PC-3 (cell line): ENCODE results near the gene NDUFS2. TPM values are rescaled to one million over a fixed set of nuclear protein-coding genes. Genes with fewer than 3 reads are reported as not detected.

Experiments
- ATAC-seq: fragments of 200-7000 bp; cut with Tn5 transposase; 2 replicates; pipeline ENCODE4 v1.9.1; 2020; ENCODE audit warnings: mild to moderate bottlenecking, moderate library complexity
- BruUV-seq: library from RNA; stranded (reverse); fragments of 400-500 nt; replicated peaks from 2 replicates; lab custom pipeline; 2021; lab: Mats Ljungman, UMichigan
- CTCF ChIA-PET: fragments of 300-600 bp; sonication (Branson Sonifier 250); formaldehyde crosslinking; loops from one replicate; lab custom pipeline; 2022; ENCODE audit warnings: antibody characterized with exemption; lab: Charles Lee
- POLR2A ChIA-PET: fragments of 300-600 bp; sonication (Branson Sonifier 250); formaldehyde crosslinking; loops from one replicate; lab custom pipeline; 2022; ENCODE audit warnings: antibody characterized with exemption; ENCODE audit not compliant: unreplicated experiment; lab: Charles Lee
- DNase-seq: peaks from one replicate; pipeline ENCODE4 v3.0.0-alpha.2; 2015
- H2AFZ ChIP-seq: fragments of 300-600 bp; sonication (generic); 2 replicates; pipeline ENCODE4 v1.6.0; 2016; ENCODE audit warnings: antibody characterized with exemption, low read length
- H3F3A ChIP-seq: fragments of 300-600 bp; sonication (generic); one replicate; pipeline ENCODE4 v1.6.0; 2017; ENCODE audit warnings: antibody characterized with exemption, low read length, control low read depth, mild to moderate bottlenecking; ENCODE audit not compliant: unreplicated experiment
- H3K27ac ChIP-seq: fragments of 300-600 bp; sonication (generic); 2 replicates; pipeline ENCODE4 v1.5.1; 2016; ENCODE audit warnings: mild to moderate bottlenecking, low read length
- H3K27me3 ChIP-seq: fragments of 300-600 bp; sonication (generic); 2 replicates; pipeline ENCODE4 v1.6.1; 2016; ENCODE audit warnings: low read length, mixed read lengths
- H3K36me3 ChIP-seq: fragments of 300-600 bp; sonication (generic); 2 replicates; pipeline ENCODE4 v1.6.1; 2016; ENCODE audit warnings: low read depth, mixed run types, low read length, mixed read lengths
- H3K4me1 ChIP-seq: fragments of 300-600 bp; sonication (generic); 2 replicates; pipeline ENCODE4 v1.5.1; 2016; ENCODE audit warnings: low read length; ENCODE audit not compliant: insufficient read depth
- H3K4me2 ChIP-seq: fragments of 300-600 bp; sonication (generic); 2 replicates; pipeline ENCODE4 v1.6.0; 2016; ENCODE audit warnings: low read length
- H3K4me3 ChIP-seq: fragments of 300-600 bp; sonication (generic); 2 replicates; pipeline ENCODE4 v1.5.1; 2016; ENCODE audit warnings: mild to moderate bottlenecking, low read length, mixed read lengths
- H3K79me2 ChIP-seq: fragments of 300-600 bp; sonication (generic); 2 replicates; pipeline ENCODE4 v1.6.1; 2017; ENCODE audit warnings: low read length, mixed read lengths
- H3K9ac ChIP-seq: fragments of 300-600 bp; sonication (generic); 2 replicates; pipeline ENCODE4 v1.6.0; 2016; ENCODE audit warnings: mild to moderate bottlenecking, low read length
- H3K9me2 ChIP-seq: fragments of 300-600 bp; sonication (generic); replicated peaks from 2 replicates; pipeline ENCODE4 v1.6.1; 2016; ENCODE audit warnings: mixed run types, low read length, mixed read lengths
- H3K9me3 ChIP-seq: fragments of 300-600 bp; sonication (generic); 2 replicates; pipeline ENCODE4 v1.6.1; 2016; ENCODE audit warnings: low read length, mixed read lengths
- H4K20me1 ChIP-seq: fragments of 300-600 bp; sonication (generic); 2 replicates; pipeline ENCODE4 v1.6.1; 2016; ENCODE audit warnings: low read length, mixed read lengths
- EZH2 ChIP-seq: fragments of 300-600 bp; sonication (generic); IDR thresholded peaks from one replicate; pipeline ENCODE4 v1.6.1; 2017; ENCODE audit warnings: antibody characterized with exemption, mild to moderate bottlenecking, low read length; ENCODE audit not compliant: unreplicated experiment
- EZH2phosphoT487 ChIP-seq: fragments of 300-600 bp; sonication (generic); IDR thresholded peaks from 2 replicates; pipeline ENCODE4 v1.6.1; 2018; ENCODE audit warnings: mild to moderate bottlenecking, antibody characterized with exemption, low read length, borderline replicate concordance
- intact Hi-C: fragments of 100-400 bp; cut with micrococcal nuclease; formaldehyde crosslinking; loops from 2 replicates; pipeline ENCODE4 v1.9.0; 2023
- total RNA-seq: library from RNA; depleted of rRNA; stranded (reverse); fragments of >200 nt; gene quantifications from 2 replicates; pipeline ENCODE4 v1.2.3, GENCODE V29; 2014
- TF ChIP-seq, protein P1 (sequence below): fragments of 300-600 bp; sonication (generic); conservative IDR thresholded peaks from 2 replicates; pipeline ENCODE4 v1.5.1; 2017; ENCODE audit warnings: antibody characterized with exemption, low read depth, mild to moderate bottlenecking, low read length

NDUFS2 gene
- total RNA-seq, 1 experiment from 2014 or later, result 168 TPM

DNA sequence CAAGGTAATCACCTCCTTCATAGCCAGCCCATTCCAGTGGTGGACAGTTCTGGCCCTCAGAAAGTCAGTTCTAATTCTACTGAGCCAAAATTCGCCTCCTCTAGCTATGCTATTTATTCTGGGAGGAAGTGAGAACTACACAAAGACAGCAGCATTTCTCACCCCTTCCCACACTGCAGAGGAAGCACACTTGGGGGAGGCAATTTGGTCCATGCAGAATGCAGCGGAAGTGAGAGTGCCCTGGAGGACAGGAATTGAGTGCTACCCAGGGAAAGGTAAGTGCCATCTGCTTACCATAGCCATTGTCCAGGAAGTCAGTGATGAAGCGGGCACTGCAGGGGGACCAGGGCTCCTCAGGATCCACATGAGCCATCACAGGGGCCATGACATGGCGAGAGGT lies 7.0 kb upstream of the NDUFS2 start:
- no peaks in the 10 kb centered on the region for H3K79me2 ChIP-seq
- no peak overlapping the region for H2AFZ ChIP-seq
- peaks cover 5% of the 10 kb centered on the region; the same call in 1 of the 2 replicates for H3K4me1 ChIP-seq
- no peak overlapping the region for H3K4me2 ChIP-seq
- H3K27ac ChIP-seq, result no peak overlapping the region
- DNase-seq (no peak), ATAC-seq (no peak)
- no peaks in the 10 kb centered on the region for H3K36me3 ChIP-seq
- intact Hi-C loops, result no loop called here
- H3K9me2 ChIP-seq, result no peaks in the 10 kb centered on the region
- POLR2A ChIA-PET, result no interaction called here
- H3F3A ChIP-seq, result no peaks in the 10 kb centered on the region
- no peak overlapping the region for H3K9ac ChIP-seq
- no peak overlapping the region for H3K4me3 ChIP-seq
- BruUV-seq, result no TSS peak
- CTCF ChIA-PET, result interaction anchor here (1.6 kb wide), 1 partner anchor 30 kb away, joined by 8 read pairs; the partner anchor contains the start of gene TOMM40L
- H3K27me3 ChIP-seq, result no peaks in the 10 kb centered on the region
- TF ChIP-seq EZH2, result no peak
- H3K9me3 ChIP-seq, result no peaks in the 10 kb centered on the region
- no peaks in the 10 kb centered on the region for H4K20me1 ChIP-seq

DNA sequence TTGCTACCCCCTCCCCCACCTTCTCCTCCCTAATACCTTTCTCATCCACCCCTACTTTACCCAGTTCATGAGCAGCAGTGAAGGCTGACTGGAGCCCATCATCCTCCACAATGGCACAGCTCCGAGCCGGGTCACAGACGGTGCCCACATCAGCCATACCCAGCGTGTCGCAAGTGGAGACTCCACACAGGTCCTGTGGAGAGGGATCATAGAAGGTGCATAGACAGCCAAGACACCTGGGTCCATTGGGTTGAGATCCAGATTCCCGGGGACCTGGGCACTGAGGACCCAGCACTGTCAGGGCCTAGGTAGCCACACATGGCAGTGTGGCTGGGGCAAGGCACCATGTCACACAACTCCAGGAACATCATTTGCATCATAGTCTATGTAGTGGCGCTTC lies 6.1 kb upstream of the NDUFS2 start:
- Histone ChIP-seq H3K9me2 (no peaks in the 10 kb centered on the region), H3K27ac (no peak overlapping the region), H3K79me2 (no peaks in the 10 kb centered on the region), H3K4me2 (no peak overlapping the region), H3K4me3 (no peak overlapping the region), H3K27me3 (no peaks in the 10 kb centered on the region), H4K20me1 (no peaks in the 10 kb centered on the region), H3K36me3 (no peaks in the 10 kb centered on the region), H3K9ac (no peak overlapping the region), H3F3A (no peaks in the 10 kb centered on the region), H3K4me1 (peaks cover 12% of the 10 kb centered on the region), H3K9me3 (no peaks in the 10 kb centered on the region), H2AFZ (no peak overlapping the region)
- POLR2A ChIA-PET, result no interaction called here
- CTCF ChIA-PET, result no interaction called here
- no peak for DNase-seq
- intact Hi-C loops, result no loop called here
- BruUV-seq, result no TSS peak
- no peak for TF ChIP-seq EZH2phosphoT487
- no peak for TF ChIP-seq EZH2
- TF ChIP-seq, protein P1, sequence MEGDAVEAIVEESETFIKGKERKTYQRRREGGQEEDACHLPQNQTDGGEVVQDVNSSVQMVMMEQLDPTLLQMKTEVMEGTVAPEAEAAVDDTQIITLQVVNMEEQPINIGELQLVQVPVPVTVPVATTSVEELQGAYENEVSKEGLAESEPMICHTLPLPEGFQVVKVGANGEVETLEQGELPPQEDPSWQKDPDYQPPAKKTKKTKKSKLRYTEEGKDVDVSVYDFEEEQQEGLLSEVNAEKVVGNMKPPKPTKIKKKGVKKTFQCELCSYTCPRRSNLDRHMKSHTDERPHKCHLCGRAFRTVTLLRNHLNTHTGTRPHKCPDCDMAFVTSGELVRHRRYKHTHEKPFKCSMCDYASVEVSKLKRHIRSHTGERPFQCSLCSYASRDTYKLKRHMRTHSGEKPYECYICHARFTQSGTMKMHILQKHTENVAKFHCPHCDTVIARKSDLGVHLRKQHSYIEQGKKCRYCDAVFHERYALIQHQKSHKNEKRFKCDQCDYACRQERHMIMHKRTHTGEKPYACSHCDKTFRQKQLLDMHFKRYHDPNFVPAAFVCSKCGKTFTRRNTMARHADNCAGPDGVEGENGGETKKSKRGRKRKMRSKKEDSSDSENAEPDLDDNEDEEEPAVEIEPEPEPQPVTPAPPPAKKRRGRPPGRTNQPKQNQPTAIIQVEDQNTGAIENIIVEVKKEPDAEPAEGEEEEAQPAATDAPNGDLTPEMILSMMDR, result no peak
- no peak for ATAC-seq

DNA sequence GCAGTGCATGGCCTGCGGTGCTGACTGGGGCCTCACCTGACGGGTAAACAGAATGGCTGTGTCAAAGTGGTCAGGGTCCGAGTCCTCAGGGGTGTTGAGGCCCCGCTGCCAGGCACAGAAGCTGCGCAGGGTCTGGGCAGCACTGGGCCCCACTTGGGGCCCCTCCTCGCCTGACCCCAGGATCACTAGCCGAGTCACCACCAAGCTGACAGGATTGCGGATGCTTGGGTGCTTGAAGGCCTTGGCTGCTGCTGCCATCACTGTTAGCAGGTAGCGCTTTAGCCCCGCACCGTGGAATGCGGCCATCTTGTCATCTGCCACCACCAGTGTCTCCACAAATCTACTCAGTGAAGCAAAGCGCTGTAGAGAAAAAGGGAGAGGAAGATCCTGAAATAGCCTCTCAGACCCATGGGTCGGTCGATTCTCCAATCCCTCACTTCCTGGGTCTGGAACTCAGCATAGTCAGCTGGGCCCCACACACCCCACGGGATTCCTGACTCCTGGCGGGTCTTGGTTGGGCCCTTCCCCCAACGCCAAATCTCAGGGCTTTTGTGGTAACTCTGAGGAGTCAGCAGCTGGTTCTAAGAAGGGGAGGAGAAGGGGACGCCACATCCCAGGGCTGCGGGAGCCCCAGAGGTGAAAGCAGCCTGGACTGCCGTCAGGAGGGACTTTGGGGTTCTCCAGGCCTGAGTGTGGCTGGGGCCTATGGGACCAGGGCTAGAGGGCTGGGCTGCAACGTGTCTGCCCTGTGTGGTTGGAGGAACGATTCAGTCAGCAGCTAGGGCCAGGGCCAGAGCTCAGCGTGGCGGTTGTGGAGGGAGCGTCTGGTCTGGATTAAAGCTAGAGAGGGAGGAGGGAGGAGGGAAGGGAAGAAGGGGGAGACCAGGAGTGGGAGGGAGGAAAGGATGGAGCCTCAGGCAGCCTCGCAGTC lies 5.4 kb upstream of the NDUFS2 start:
- Histone ChIP-seq H3K9me2 (no peaks in the 10 kb centered on the region), H3K27ac (no peak overlapping the region), H3K79me2 (no peaks in the 10 kb centered on the region), H3K9me3 (no peaks in the 10 kb centered on the region), H3K4me1 (peaks cover 19% of the 10 kb centered on the region), H3K4me2 (no peak overlapping the region), H3K27me3 (no peaks in the 10 kb centered on the region), H4K20me1 (no peaks in the 10 kb centered on the region), H3K9ac (no peak overlapping the region), H3F3A (no peaks in the 10 kb centered on the region), H2AFZ (no peak overlapping the region), H3K36me3 (no peaks in the 10 kb centered on the region), H3K4me3 (no peak overlapping the region)
- intact Hi-C loops, result no loop called here
- BruUV-seq, result no TSS peak
- no peak for ATAC-seq
- ChIA-PET CTCF (no interaction called here), POLR2A (no interaction called here)
- DNase-seq, result no peak
- TF ChIP-seq, protein P1, result no peak
- TF ChIP-seq EZH2phosphoT487, result no peak
- TF ChIP-seq EZH2, result no peak
